Measurements from ENCODE around the gene SPAG17. TPM values are rescaled to one million over a fixed set of nuclear protein-coding genes. Genes with fewer than 3 reads are reported as not detected.

The SPAG17 gene
- total RNA-seq, 1 donor from 2014 or later, result not detected

DNA sequence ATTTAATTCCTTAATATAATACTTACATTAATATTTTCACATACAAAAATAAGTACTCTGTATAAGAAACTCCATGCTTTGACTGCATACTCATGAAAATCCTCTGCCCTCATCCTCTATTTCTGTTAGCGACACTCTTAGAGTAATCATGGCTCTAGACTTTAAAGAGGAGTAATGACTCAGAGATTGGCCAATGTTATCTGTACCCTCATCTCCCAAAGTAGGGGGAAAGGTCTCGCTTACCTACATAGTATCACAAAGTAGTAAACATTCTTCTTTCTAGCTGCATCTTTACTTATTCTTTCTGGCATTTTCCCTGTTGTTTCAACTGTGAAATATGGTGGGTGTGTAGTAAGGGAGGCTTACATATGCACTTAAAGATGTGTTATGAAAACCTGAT lies 29.8 kb upstream of the SPAG17 start:
- no peaks in the 10 kb centered on the region for H3K27me3 ChIP-seq (ENCODE audit: low read depth)
- intact Hi-C loops (cut with micrococcal nuclease), result no loop called here

DNA sequence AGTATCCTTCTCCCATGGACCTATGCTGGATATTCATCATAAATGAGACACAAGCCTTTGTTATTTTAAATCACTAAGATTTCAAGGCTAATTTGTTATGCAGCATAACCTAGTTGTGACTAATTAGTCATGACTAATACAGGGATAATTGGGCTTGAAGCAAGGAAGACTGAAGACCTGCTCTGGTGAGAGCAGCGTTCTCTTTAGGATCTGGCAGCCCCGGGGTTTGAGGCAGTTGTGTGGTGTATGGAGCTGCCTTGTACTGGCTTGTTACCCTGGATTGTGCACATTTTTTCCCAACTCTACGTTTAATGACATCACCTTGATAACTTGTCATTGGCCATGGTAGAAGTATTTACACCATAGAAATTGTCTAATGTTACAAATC lies 25.7 kb upstream of the SPAG17 start:
- H3K9me3 ChIP-seq (replicated peaks), result peaks cover 15% of the 10 kb centered on the region
- intact Hi-C loops (cut with micrococcal nuclease), result no loop called here
- TF ChIP-seq, protein P1, sequence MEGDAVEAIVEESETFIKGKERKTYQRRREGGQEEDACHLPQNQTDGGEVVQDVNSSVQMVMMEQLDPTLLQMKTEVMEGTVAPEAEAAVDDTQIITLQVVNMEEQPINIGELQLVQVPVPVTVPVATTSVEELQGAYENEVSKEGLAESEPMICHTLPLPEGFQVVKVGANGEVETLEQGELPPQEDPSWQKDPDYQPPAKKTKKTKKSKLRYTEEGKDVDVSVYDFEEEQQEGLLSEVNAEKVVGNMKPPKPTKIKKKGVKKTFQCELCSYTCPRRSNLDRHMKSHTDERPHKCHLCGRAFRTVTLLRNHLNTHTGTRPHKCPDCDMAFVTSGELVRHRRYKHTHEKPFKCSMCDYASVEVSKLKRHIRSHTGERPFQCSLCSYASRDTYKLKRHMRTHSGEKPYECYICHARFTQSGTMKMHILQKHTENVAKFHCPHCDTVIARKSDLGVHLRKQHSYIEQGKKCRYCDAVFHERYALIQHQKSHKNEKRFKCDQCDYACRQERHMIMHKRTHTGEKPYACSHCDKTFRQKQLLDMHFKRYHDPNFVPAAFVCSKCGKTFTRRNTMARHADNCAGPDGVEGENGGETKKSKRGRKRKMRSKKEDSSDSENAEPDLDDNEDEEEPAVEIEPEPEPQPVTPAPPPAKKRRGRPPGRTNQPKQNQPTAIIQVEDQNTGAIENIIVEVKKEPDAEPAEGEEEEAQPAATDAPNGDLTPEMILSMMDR (IDR thresholded peaks at IDR 0.05; ENCODE audit: borderline replicate concordance), result no peak
- no peaks in the 10 kb centered on the region for H3K36me3 ChIP-seq
- H3K4me1 ChIP-seq, result no peaks in the 10 kb centered on the region
- no peak overlapping the region for H3K4me3 ChIP-seq
- no peak overlapping the region for H3K27ac ChIP-seq (replicated peaks)
- no peaks in the 10 kb centered on the region for H3K27me3 ChIP-seq (ENCODE audit: low read depth)
- DNase-seq, result no peak

More for the DNA sequence above, 29.8 kb upstream of the SPAG17 start:
- Histone ChIP-seq H3K9me3 (replicated peaks) (peaks cover 15% of the 10 kb centered on the region), H3K36me3 (no peaks in the 10 kb centered on the region), H3K27ac (replicated peaks) (no peak overlapping the region), H3K4me1 (no peaks in the 10 kb centered on the region), H3K4me3 (no peak overlapping the region)
- DNase-seq, result no peak
- TF ChIP-seq, protein P1 (IDR thresholded peaks at IDR 0.05; ENCODE audit: borderline replicate concordance), result no peak

DNA sequence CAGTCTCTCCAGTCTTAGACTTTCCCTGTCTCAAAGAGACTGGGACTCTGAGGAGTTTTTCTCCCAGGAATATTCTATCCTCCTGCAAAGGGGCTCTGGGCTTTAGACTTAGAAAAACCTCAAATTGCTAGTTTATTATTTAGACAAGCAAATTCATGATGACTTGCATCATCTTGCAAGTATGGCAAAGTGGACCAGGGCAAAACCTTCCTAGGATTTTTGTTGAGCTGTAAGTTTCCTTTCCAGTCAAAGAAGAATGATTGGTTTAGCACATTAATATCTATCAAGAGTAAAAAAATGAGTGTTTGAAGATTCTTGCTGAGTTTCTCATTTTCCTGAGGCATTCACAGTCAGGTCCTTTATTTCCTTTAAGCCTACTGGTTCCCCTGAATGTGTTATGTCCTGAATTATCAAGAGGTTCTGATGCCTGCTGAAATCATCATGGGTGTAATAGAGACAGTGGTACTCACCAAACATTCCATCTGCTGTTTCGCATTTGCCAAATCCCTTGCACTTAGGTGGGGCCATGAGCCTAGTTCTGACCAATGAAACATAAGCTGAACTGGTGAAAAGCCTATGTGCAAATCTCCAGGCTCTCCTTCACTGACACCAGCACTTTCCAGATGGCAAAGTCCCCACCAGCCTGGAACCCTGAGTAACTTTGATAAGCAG lies 25.2 kb upstream of the SPAG17 start:
- Histone ChIP-seq H3K9me3 (replicated peaks) (peaks cover 15% of the 10 kb centered on the region), H3K27me3 (ENCODE audit: low read depth) (no peaks in the 10 kb centered on the region), H3K4me1 (no peaks in the 10 kb centered on the region), H3K4me3 (no peak overlapping the region), H3K27ac (replicated peaks) (no peak overlapping the region), H3K36me3 (no peaks in the 10 kb centered on the region)
- DNase-seq, result no peak
- TF ChIP-seq, protein P1 (IDR thresholded peaks at IDR 0.05; ENCODE audit: borderline replicate concordance), result no peak
- intact Hi-C loops (cut with micrococcal nuclease), result no loop called here

DNA sequence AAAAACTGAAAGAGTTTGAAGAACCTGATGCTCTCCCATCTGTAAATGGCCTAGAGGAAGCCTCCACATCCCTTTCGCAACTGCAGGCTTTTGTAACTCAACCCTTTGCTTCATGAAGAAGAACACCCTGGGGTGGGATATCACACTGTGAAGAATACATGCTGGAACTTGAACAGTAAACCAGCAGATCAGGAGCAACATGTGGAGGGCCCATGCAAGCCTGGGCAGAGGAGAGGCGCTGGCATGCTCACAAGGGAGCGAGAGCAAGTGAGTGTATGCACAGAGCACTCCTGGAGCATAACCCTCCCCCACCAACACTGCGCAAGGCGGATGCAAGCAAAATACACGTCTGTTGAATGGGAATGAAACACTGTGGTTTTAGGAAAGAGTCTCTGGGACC lies 24.6 kb upstream of the SPAG17 start:
- DNase-seq, result no peak
- TF ChIP-seq, protein P1 (IDR thresholded peaks at IDR 0.05; ENCODE audit: borderline replicate concordance), result no peak
- intact Hi-C loops (cut with micrococcal nuclease), result no loop called here
- Histone ChIP-seq H3K27me3 (ENCODE audit: low read depth) (no peaks in the 10 kb centered on the region), H3K36me3 (no peaks in the 10 kb centered on the region), H3K4me3 (no peak overlapping the region), H3K4me1 (no peaks in the 10 kb centered on the region), H3K27ac (replicated peaks) (no peak overlapping the region), H3K9me3 (replicated peaks) (peaks cover 15% of the 10 kb centered on the region)

DNA sequence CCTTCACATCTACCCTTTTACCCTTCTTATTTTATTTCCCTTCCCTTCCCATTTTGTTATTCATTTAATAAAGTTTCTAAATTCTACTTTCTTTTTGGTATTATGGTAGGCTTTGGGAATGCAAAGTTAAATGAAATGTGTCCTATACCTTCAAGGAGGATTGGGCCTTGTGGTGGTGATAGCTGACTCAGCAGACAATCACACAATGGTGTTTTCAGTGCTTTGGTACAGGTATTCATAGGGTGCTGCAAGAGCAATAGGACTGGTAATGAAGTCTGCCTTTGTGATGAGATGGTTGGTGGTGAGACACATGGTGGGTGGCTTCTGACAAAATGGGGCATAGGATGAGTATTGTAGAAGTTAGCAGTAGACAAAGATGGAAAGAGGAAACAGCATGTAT lies 21.9 kb upstream of the SPAG17 start:
- DNase-seq, result no peak
- Histone ChIP-seq H3K27ac (replicated peaks) (no peak overlapping the region), H3K36me3 (no peaks in the 10 kb centered on the region), H3K4me3 (no peak overlapping the region), H3K9me3 (replicated peaks) (peaks cover 4% of the 10 kb centered on the region), H3K4me1 (no peaks in the 10 kb centered on the region), H3K27me3 (ENCODE audit: low read depth) (no peaks in the 10 kb centered on the region)
- intact Hi-C loops (cut with micrococcal nuclease), result no loop called here
- TF ChIP-seq, protein P1 (IDR thresholded peaks at IDR 0.05; ENCODE audit: borderline replicate concordance), result no peak
